ENCODE measurements around the gene CADPS.

Gene CADPS

DNA sequence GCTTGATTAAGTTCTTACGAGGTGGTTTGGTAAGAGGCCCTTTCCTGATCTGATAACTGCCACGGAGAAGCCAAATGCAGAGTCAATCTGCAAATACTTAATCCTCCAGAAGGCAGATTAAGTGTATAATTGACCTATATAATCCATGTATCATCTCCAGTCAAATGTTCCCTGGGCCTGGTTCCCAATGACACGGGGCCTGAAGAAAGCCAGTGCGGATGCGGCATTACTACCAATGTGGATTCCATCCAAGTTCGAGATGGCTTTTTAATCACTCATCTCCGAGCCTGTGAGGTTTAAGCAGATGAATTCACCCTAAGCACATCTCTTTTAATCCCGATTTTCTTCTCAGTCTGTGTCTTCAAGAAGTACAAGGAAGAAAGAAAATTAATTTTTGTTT, 441.8 kb downstream of the CADPS start:
- no peak for DNase-seq (ENCODE audit: low spot score)

DNA sequence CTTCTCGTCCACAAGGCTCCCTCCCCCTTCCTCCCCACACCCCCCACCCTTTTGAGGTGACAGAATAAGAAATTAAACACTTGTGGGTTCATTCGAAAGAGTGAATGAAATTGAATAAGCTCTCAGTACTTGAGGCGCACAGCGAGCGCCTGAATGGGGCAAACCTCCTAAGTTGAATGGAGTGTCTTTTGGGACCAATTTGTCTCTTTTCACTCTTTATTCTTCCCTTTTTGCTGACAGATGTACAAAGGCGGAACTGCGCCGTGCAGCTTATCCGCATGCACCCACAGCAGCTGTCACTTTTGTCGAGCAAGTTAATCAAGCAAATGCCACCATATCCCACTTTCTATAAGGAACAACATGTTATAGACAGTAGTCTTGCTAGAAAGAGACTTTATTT, 454.0 kb downstream of the CADPS start:
- no peak for DNase-seq (ENCODE audit: low spot score)

DNA sequence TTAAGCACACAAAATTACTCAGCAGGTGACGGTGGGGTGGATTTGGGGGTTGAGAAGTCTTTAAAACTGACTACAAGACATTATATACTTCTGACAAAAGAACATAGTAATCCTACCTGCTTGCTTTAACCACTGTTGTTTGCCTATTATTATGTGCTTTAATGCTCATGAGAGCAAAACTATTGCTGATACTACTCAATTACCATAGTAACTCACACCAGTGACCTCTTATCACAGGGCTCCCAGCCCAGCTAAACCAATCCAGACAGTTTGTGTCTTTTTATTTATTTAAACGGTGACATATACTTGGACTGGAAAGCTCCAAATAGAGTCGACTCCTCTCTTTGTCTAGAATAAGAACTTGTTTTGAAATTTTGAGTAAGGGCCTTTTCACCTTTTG, 459.1 kb downstream of the CADPS start:
- no peak for DNase-seq (ENCODE audit: low spot score)

DNA sequence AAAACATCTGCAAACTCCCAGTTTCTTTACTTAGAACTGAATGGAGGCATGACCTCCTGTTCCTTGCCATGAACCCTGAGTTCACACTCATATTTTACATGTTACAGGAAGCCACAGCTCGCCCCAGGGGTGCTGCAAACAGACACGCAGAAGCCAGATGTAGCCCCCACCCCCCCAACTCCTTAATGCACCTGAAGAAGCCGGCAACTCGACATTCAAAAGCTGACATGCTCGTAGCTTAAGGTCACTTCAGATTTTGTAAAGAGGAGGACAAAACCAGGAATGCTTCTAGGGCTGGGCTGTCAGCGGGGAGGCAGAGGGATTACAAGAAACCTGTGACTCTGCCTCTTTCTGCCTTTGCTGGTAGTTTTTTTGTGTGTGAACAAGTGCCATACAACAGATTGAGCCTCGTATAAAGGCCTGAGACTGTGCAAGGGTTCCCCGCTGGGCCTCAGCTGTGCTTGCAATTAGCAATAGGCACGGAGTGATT, 459.9 kb downstream of the CADPS start:
- DNase-seq (ENCODE audit: low spot score) = peak; percentile 2

DNA sequence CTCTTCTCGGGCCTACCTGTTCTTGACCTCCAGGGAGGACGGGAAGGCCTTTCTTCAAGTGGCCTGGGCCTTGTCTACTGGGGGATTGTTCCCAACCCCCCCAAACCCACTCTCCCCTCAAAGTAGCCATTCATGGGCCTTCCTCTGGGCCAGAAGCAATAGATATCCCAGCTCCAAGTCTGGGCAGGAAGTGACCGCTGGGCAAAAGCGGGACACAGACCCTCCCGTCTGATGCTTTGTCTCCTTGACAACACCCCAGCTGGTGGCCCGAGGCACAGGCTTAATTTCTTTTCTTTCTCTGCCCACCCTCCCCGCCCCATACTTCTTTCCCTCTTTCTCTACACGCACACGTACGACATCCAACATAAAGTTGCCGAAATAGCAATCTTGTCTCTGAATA, 460.4 kb downstream of the CADPS start:
- DNase-seq (ENCODE audit: low spot score) = no peak

DNA sequence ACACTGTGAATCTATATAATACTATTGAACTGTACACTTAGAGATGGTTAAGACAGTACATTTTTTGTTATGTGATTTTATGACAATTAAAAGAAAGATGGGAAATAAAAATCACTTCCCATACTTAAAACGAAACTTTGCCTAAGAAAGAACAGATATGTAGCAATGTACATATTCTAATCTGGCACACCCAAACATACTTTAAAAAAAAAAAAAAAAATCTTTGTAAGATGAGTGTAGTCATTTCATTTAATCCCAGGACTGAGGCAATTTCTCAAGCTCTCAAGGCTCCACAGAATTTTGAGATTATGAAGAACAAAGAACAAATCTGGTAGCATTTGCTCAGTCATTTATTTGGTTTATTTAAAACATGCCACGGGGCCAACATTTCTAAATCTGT, 461.5 kb downstream of the CADPS start:
- no peak for DNase-seq (ENCODE audit: low spot score)

DNA sequence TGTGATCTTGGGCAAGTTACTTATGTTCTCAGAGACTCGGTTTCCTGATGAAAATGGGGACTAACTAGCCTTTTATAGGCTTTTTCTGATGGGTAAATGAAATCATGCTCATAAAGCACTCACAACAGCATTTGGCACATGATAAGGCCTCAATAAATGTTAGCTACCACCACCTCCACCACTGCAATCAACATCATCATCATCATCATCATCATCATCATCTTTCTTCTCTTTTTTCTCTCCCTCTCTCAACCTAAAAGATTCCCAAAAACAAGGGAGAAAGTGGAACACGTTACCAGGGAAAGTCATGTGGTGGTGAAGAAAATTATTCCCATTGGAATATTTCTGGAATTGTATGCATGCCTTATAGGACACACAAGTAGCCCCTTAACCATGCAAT, 468.3 kb downstream of the CADPS start:
- DNase-seq (ENCODE audit: low spot score) = no peak

DNA sequence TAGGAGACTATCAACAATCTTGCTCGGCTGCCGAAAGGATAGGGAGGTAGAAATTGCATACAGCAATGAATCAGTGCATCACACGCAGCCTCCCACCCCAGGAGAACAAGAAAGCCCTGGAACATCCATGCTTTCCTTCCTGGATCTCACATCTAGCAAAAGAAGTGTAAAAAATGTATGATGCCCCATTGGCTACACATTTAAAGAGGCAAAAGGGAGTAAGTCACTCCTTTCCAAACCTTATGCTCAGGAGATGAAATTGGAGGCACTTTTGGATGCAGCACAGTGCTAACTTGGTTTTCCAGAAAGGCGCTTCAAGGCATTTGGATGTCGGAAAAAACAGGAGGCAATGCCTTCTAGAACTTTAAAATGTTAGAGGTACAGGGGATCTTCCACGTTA, 469.6 kb downstream of the CADPS start:
- no peak for DNase-seq (ENCODE audit: low spot score)

DNA sequence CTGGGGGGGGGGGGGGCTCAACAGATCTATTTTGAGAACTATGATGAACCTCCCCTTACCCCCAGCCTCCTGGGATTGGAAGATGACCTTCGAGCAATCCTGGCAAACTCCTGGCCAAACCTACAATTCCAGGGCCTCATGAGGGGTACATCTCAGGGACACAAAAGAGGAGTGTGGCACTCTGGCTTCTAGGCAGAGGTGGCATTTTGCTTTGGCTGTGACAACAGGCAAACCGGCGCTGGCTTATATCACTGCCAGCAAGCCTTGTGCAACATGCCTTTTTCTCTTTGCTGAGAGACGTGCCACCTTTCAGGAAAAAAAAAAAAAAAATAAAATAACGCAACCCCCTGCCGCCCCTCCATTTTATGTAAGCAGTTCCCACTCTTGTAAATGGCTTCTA, 470.1 kb downstream of the CADPS start:
- DNase-seq (ENCODE audit: low spot score) = no peak

DNA sequence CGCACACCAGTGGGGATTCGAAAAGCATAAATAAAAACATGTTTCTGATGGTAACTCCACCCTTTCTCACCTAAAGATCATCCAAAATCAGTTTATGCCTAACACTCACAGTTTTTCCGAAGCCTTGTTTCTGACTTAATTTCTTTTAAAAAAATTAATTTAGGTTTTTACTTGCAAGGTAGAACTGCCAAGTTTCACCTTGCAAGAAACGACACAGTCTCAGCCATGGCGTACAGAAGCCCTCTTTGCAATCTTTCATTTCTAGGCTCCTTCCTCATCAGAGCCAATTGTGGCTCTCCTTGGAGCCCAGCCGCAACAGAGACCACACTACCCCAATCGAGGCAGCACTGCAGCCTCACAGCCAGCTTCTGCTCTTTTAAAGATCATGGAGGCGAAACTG, 470.9 kb downstream of the CADPS start:
- DNase-seq (ENCODE audit: low spot score) = no peak

DNA sequence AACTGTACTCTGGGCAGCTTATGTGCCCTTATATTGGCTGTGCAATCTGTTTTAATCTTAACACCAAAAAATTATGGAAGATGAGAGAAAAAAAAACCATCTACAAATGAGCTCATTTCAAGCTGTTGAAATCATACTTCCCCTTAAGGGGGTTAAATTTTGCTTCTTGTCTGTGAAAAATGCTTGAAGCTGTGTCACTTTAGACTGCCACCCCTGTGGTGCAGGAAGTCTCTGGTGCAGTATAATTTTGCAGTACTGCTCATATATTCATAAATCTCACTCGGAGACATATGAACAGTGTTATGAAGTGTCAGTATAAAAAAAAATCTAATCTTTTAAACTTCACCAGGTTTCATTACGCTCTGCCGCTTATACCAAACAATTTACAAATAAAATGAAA, 471.5 kb downstream of the CADPS start:
- DNase-seq (ENCODE audit: low spot score) = no peak

DNA sequence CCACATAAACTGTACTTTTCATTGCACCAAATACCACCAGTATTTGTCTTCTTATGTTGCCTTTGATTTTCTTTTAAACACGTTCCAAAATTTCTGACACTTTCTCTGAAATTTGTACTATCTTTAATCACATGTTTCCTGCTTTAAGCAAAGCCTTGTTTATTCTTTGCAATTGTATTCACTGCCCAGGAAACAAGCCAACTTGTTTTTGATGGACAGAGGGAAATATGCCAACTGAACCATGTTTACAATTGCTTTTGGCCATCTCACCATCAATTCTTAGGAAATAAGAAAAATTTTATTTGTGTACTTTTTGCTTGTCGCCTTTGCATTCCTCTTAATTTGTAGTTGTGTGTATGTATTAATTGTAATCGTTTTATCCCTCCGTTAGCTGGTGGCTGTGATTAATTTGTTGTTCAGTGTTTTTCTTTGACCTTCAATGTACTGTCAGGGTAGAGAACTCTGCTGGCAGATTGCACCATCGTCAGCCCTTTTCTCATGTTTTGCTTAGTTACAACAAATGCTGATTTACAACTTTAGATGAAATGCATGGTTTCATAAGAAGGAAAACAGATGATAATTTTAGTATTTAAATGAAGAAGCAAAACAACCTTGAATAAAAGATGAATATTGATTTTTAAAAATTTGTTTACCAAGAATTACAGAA, 482.5 kb downstream of the CADPS start:
- DNase-seq (ENCODE audit: low spot score) = no peak

DNA sequence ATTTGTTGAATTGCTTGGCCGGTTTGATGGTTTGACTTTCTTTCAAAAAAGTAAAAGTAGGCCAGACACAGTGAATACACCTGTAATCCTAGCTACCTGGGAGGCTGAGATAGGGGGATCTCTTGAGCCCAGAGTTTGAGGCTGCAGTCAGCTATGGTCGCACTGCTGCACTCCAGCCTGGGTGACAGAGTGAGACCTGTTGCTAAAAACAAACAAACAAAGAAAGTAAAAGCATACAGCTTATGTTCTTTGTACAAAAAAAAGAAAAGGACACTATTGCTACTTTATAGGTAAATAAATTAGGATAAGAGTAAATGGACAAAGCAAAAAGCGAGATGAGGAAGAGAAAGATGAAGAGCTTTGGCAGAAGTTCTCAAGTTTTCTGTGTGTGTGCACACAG, 488.0 kb downstream of the CADPS start:
- no peak for DNase-seq (ENCODE audit: low spot score)

DNA sequence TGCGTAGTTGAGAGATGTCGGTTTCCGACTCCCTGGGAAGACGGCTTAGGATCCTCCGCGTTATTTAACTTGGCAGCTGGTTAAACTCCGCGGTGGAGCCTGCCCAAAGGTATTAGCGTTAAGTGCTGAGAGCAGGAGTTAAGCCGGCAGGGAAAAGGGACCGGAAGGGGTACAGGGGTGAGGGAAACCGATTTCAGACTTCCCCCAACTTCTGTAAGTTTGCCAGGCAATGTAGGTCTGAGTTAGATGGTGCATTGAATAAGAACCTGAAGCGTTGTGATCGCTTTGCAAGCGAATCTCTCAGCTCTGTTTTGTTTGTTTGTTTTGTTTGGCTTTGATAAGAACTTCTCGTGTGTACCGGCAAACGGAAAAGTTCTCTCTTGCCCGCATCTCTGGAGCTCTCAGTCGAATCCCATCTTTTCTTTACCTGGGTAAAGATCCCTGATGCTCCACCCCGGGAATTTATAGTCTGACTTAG, 495.9 kb downstream of the CADPS start:
- DNase-seq (ENCODE audit: low spot score) = no peak

DNA sequence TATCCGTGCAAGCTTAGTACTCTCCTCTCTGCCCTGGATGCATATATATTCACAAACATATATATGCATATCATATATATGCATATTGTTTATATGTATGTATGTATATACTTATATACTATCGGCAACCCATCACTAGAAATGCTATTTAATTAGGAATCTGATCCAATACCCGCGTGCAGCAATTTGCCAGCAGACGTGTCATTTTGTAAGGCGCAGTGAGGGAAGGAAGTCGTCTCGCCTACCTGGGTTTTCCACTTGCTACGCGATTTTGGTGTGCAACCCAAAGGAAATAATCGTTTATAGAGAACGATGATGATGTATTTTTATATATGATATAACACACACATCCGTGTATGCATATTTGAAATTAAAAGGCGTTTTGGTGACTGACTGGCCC, 496.3 kb downstream of the CADPS start:
- no peak for DNase-seq (ENCODE audit: low spot score)

DNA sequence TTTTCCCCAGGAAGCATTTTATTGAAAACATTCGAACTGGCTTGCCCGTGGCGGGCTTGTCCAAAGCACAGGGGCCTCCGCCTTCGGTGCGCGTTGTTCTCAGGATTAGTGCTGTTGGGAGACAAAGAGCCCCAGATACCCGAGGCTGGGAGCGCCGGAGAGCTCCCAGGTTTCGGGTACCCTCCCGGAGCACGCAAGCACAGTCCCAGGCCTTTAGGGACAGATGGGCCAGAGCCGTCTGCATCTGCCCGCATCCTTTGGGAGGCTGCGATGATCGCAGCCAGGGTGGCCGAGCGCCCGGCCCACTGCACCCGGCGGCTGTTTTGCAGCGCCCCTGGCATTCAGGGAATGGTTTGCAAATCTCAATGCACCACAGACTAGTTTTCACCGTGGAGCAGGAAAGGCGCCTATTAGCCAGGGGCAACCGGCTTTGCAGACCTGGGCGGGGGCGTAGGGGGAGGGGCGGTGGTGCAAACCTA, 496.9 kb downstream of the CADPS start:
- DNase-seq (ENCODE audit: low spot score) = no peak

DNA sequence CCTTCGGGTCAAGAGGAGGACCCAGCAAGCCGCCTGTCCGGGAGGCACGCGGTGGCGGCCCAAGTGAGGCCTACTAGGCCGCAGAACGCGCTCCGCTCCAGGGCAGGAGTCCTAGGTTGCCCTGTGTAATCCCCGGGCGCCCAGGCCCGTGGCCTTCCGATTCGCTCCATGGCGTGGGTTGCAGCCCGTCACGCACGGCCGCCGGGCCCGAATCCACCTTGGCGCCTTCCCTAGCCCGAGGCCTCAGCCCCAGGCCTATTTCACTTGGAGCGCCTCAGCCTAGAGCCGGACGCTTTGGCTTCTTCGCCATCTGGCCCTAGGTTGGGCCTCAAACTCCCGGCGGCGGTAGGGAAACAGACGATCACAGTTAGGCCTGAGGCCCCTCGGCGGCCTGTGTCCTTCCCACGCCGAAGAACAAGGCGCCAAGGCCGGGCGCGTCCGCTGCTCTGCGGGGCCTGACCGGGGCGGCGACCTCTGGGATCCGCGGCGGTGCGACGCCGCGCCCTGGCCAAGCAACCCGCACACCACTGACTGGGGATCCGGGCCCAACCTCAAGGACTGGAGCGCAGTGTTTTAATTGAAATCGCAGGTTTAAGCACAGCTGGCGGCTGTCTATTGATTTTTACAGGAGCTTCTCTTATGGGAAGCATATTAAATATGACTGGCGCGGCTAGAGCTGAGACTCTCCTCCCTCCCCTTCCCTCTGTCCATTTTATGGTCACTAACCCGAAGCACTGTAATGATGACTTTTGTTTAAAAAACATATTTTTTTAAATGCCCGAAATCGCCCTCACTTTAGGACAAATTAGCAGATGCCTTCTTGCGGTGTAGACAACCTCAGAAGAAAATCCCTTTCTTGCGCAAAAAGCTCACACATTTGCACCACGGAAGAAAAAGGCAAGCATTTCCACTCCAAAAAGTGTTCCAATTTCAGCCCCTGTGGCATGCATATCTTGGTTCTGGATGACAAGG, 498.0 kb downstream of the CADPS start:
- DNase-seq (ENCODE audit: low spot score) = no peak

DNA sequence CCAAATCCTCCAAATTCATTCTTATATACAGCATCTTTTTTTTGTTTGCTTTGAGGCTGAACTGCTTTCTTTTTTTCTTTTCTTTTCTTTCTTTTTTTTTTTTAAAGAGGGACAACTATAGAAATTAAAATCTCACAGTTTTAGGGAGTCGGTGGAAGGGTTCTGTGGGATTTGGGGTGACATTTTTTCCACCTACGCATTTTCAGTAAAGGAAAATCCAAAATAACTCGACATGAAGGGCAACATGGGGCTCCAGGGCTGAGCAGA, 498.8 kb downstream of the CADPS start:
- DNase-seq (ENCODE audit: low spot score) = no peak

DNA sequence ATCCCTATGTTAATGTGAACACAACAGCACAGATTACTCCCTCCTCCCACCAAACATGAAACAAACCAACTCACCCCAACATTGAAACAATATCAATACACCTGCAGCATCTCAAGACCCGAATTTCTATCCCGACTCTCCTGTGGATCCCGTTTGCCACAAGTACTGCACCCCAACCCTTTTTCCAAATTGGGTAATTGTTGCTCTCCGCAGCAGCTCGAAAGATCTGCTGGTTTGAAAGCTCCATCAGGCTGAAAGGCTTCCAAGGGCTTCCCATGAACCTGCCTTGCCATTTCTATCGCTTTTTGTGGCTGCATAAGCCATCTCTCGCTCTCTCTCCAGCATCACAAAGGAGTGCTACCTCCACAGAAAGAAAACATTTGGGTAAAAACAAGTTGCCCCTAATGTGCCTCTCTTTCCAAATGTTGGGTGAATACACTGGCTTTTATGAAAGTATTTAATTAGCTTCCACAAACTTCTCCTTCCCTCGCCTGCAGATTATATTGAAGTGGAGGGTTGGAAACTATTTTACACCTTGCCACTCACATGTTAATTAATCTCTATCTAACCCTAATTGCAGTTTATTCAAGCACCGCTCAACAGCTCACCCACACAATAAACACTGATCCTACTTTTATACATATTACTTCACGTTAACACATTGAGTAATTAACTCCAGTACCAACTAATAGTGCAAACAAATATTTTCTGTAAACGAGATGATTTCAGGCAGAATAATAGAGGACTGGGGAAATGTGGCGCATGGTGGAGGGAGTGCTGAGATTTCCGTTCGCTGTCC, 499.4 kb downstream of the CADPS start:
- DNase-seq (ENCODE audit: low spot score) = no peak

DNA sequence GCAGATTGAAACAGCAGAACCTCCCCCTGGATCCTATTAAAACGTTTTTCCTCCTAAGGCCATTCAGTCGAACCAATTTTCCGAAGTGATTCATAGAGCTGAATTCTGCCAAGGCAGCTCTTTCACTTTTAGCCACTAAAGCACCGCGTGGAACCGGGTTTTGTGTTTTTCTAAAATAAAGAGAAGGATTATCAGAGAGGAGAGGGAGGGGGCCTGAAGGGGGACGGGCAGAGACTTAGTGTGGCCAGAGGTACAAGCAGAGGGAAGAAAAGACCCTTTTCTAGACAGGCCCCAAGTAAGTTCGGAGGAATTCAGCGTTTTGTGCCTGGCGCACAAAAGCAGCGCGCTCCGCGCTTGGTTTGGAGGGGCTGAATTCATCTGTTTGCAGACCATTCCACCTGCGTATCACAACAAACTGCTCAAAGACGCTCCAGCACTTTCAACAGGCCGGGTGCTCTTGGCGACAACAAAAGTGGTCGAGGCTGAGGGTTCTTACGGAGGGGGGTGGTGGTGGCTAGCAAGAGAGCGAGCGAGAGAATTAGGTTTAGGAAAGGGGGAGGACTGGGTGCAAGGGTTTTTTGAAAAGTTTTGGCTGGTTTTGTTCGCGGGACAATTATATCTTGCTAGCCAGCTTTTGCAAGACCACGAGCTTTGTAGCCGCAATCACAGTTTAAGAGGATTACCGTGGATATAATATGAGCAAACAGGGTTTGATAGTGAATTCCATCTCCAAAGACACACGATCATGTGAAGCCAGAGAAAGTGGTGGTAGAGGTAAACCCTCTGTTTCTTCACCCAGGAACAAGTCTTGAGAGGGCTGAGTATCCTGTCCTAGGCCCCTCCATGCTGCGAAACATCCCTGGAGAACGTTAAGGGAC, 500.6 kb downstream of the CADPS start:
- no peak for DNase-seq (ENCODE audit: low spot score)

DNA sequence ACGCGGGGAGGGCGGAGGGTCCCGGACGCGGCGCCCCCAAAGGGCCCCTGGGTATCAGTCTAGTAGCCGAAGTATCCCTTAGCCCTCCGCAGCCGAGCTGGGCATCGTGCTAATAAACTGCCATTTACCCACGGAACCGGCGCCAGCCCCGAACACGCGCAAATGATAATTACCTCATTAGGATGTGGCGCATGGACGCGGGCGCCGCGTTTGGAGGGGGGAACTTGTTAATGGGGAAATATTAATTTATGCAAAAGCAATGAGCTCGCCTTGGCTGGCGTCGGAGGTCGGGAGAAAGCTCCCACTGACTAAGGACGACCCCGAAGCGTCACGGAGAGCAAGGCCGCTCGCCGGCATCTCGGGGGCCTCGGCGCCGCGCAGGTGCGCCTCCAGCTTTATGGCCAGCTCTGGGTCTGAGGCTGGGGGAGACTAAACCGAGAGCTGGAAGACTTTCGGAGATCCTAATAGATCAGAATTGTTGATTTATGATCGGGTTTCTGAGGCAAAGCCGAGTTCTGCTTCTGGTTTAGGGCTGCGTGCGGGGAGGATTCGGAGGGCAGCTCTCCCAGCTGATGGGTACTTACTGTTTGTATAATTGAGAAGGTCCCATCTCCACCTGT, 501.4 kb downstream of the CADPS start:
- no peak for DNase-seq (ENCODE audit: low spot score)

Data from NAMALWA (cell line).